GM19043 (cell line): ENCODE measurements around the gene MUC5AC.

Experiments used
- ATAC-seq: cut with Tn5 transposase; IDR thresholded peaks from one replicate; pipeline ENCODE4 v1.9.1; 2021; ENCODE audit warnings: low read depth; ENCODE audit not compliant: unreplicated experiment

MUC5AC gene

DNA sequence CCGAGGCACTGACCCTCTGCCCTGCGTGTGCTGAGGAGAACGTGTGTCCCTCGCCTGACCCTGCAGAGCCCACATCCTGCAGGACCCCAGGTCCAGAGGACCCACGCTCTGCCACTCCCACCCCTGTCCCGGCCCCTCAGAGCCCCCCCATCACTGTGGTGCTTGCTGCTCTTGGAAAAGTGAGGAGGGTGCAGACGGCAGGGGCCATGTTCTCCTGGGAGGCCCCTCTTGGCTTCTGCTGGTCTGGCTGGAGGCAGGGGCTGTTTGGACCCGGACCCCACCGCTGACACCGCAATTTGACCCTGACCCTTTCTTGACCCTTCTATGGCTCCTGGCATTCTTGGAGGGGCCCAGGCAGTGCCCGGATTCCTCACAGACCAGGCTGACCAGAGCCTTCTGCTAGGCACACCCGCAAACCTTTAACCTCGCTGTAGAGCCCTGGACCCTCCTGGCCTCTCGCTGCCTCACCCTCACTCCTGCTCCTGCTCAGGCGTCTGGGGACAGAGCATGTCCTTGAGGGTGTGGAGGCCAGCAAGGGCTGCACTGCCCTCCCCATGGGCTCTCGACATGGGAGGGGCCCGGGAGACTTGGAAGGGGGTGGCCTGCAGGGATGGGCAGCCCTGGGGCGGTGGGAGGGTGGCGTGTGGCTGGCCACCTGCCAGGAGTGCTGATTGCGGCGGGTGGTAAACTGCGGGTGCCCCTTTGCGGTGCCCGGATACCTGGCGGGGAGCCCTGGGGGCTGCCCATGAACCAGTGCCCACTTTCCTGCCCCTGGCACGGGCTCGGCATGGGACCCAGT, 37.0 kb upstream of the MUC5AC start:
- no peak for ATAC-seq

DNA sequence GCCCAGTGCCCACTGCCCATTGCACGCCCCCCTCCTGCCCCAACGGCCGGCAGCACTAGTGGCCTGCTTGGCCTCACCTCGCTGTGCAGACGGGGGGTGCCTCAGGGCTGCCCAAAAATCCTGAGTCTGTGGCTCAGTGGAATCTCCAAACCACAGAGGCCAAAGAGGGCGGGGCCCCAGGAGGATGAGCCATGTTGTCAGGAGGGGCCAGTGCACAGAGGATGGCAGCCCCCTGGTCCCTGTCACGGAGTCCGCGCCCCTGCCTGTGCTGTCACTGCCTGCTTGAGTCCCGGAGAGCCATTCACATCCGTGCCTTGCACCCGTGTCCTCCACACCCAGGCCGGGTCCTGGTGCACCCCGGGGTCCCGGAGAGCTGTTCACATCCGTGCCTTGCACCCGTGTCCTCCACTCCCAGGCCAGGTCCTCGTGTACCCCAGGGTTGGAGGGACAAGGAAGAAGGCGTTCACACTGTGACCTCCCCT, 36.4 kb upstream of the MUC5AC start:
- ATAC-seq, result no peak

DNA sequence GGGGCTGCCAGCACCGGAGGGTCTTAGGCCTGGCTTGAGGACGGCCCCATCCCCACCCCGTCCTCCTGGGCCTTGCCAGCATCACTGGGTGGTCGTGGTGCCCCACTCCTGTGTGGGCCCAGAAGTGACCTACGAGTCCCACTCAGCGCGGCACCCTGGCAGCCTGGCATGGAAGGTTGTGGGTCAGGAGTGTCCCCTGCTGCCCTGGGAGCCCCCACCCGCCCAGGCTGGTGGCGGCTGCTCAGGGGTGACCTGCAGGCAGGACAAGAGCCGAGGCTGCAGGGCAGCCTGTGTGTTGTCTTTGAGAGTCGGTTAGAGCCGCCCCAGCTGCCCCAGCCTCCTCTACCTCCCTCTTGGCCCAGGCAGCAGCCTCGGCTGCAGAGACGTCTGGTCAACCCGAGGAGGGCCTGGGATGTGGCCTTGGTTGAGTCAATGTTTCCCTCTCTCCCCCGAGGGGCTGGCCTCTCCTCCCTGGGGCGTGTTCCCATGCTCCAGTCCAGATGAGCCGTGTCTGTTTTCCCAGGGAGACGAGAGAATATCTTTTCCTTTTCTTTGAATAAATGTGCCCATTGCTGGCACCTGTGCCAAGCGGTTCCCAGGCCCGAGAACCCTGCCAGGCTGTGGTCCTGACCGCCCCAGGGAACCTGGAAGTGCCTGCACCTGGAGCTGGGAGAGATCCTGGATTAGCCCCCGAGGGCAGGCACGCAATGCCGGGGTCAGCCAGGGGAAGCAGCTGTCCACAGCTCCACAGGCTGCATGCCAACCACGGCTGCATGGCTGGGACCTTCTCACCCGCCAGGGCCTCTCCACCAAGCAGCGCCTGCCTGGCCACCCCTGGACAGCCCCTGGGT, 35.7 kb upstream of the MUC5AC start:
- no peak for ATAC-seq

DNA sequence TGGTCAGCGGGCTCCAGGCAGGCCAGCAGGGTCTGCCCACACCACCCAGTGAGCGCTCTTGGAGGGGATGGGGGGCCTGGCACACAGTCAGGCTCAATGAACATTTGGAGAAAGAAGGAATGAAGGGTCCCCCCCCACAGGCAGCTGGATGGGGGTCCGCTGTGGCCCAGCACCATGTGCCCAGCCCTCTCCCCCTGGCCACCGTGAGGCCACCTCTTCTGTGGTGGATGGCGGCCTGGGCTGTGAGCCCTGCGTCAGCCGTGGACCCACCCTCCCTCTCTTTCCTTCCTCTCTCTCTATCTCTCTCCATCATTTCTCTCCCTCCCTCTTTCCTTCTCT, 35.1 kb upstream of the MUC5AC start:
- no peak for ATAC-seq

DNA sequence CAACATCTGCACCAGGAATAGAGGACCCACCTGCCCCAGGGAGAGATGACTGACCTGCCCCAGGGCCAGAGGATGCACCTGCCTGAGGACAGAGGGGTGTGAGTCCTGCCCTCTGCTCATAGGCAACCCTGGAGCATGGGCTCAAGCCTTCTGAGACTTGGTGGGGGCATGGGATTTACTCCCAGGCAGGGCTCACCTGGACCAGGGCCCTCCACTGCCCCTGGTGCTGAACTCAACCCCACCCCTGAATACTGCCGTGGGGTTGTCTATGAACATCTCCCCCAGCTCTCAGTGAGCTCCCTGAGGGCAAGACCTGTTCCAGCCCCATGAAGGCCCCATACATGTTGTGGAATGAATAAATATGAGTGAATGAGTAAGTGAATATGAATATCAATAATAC, 33.8 kb upstream of the MUC5AC start:
- ATAC-seq, result no peak

DNA sequence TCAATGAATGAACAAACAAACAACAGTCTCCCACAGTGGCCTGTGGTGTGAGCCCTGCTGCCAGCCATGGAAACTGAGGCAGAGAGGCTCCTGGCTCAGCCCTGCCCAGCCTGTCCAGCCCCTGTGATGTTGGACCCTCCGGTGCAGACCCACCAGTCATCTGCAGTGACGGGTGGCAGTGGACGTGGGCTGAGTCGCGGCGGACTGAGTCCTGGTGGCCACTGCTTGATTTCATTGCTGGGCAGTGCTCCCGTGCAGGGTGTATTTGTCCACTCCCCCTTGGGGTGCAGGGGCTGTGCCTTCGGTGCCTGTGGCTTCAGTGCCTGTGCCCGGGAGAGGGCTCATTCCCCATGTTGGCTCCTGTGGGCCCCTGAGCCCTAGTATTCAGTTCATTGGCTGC, 31.9 kb upstream of the MUC5AC start:
- ATAC-seq, result no peak

DNA sequence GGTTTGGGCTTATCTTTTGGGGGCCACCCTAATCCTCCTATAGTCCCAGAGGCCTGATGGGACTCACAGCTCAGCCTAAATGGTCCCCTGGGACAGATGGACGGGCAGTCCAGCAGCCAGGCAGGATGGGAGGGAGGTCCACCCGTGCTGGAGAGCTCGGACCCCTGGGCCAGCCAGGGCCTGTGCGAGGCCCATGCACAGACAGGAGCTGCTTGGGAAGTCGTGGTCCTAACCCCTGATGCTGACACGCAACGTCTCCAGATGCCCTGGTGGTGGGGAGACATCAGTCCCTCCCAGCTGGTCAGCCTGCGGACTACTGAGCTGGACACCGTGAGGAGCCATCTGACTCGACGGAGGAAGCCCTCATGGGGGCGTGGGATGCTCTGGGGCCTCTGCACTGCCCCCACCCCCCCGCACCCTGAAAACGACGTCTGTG, 31.2 kb upstream of the MUC5AC start:
- no peak for ATAC-seq

DNA sequence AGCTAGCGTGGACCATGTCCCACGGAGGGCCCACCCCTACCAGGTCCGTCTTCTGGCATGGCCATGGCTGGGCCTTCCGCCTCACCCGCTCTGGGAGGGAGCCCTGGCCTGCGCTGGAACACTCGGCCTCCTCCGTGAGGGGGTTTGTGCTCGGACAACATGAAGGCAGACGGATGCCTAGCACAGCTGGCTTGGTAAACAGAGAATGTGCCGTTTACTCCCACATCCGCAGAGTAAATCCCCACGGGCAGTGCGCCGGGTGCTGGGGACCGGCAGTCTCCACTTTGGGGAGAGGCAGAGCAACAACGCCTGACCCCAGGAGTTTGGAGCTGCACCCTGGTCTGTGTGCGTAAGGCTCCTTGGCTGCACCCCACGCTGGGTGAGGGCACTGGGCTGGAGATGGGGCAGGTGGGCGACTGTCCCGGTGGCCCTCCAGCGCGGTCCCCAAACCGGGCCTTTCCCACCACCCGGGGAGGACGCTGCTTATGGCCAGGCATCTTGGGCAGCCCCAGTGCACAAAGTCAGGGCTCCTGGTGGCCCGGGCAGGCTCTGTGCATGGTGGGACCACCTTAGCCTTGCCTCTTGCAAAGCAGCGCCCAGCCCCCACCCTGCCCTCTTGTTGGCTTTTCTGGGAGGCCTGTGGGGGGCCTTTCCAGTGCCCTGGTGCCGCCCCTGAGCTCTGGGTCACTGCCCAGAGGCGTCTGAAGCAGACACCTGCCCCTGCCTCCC, 30.7 kb upstream of the MUC5AC start:
- ATAC-seq, result no peak

DNA sequence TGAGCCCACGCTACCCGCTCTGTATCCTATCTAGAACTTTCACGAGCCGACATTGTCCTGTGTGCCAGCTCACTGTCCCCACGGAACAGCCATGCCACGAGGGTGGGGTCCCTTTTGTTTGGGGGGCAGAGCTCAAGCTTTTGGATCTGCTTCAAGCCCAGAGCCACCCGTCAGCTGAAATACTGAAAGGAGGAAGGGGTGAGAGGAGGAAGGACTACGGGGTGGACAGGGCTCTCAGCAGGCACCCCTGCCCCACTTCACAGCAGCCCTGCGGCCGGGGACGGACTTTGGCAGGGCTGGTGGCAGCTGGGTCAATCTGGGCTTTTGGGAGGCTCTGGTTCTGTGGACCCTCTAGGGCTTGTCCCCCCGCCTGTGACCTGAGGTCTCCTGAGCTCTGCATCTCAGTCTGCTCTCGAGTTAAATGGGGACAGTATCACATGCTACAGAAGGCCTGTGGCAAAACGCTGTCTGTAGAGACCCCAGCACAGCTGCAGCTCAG, 30.0 kb upstream of the MUC5AC start:
- ATAC-seq, result no peak

DNA sequence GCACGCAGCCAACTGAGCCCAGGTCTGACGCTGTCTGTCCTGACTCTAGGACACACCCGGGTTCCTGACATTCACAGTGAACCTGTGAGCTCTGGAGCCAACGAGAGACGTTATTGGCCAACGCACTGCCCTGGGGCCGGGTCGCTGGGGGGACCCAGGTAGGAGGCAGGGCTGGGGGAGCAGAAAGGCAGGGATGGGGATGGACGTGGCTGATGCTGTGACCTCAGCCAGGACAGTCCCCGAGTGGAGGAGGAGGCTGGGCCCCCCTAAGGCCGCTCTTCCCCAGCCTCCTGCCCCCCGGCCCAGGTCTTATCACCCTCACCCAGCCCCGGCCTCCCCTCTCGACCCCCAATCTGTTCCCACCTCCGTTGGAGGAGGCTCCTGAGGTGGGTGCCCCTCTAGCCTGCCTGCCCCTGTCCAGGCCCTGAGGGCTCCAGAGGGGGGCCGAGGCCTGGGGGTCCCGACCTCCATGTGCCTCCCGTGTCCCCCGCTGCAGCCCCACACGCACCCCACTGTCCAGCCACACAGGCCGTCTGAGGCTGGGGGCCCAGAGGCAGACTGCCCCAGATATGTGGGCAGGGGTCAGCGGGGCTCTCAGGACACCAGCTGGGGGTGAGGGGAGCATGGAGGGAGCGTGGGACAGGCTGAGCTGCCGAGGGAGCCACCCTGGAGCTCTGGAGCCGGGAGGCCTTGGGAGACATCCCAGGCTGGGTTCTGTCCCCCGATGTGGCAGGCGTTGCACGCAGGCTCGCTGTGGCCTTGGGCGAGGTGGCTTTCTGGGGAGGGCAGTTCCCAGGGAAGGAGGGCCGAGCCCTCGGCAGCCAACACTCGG, 29.2 kb upstream of the MUC5AC start:
- ATAC-seq, result no peak

DNA sequence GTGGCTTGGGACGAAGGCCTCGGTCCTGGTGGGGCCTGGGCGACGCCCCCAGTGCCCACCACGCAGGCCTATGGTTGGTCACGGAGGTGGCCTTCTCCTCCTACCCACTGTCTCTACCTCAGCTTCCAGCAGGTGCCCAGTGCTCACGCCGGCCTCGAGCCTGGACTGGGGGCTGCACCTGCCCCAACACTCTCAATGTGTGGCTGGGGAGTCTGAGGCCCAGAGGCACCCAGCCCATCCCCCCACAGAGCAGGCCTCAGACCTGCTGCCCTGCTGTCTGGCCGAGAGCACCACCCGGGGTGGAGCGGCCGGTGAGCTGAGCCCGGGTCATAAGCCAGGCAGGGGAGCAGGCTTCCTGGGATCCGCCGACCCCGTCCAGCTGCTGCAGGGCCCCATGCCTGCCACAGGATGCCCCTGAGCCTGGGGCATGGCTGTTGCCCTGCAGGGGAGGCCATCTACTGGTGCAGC, 28.6 kb upstream of the MUC5AC start:
- ATAC-seq, result no peak

DNA sequence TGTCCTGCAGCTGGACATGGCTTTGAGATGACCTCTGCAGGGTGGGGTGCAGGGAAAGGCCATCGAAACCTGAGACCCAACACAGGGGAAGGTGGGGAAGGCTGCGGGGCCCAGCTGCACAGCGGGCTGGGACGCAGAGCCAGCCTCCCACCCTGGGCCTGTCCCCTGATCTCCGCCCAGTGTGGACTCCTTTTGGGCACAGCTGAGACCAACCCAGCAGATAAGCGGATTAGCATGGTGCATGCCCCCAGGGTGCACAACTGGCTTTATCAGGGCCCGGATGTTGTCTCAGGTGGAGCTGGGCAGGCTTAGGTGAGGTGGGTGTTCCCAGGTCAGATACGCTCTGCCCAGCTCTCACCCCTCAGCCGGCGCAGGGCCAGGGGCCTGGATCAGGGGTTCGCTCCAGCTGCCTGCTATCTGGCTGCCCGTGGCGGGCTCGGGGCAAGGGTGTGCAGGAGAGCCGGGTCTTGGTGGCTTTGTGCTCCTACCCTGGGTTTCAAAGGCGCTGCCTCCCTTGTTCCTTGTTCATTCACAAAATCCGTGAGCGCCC, 28.1 kb upstream of the MUC5AC start:
- no peak for ATAC-seq

DNA sequence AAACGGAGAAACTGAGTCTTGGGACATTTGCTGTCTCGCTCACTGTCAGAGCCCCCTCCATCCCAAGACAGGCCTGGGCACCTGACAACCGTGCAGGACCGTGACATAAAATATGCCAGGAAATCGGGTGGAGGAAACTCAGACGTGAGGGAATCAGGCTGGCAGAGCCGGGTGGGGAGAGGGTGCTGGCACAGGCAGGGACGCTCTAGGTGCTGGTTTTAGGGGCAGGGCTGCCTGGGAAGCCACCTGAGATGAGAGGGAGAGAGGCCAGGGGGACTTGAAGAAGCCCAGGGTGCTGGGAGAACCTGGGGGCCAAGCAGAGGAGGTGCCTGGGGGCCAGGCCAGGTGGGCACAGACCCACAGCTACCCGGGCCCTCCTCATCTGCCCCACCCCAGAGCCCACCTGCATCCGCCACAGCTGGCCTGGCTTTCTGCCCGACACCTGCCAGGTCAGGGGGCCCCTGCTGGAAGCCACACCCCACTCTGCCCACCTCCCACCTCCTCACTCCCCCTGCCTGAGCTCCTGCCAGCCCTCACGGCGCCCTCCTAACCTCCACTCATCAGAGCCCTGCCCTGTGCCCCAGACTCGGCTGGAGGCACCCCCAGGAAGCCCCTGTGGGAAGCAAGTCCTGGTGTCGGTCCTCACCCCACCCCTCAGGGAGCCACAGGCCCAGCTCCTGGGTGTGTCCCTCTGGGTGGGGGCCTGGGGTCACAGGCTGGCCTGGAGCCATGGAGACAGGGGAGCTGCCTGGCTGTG, 27.3 kb upstream of the MUC5AC start:
- no peak for ATAC-seq

DNA sequence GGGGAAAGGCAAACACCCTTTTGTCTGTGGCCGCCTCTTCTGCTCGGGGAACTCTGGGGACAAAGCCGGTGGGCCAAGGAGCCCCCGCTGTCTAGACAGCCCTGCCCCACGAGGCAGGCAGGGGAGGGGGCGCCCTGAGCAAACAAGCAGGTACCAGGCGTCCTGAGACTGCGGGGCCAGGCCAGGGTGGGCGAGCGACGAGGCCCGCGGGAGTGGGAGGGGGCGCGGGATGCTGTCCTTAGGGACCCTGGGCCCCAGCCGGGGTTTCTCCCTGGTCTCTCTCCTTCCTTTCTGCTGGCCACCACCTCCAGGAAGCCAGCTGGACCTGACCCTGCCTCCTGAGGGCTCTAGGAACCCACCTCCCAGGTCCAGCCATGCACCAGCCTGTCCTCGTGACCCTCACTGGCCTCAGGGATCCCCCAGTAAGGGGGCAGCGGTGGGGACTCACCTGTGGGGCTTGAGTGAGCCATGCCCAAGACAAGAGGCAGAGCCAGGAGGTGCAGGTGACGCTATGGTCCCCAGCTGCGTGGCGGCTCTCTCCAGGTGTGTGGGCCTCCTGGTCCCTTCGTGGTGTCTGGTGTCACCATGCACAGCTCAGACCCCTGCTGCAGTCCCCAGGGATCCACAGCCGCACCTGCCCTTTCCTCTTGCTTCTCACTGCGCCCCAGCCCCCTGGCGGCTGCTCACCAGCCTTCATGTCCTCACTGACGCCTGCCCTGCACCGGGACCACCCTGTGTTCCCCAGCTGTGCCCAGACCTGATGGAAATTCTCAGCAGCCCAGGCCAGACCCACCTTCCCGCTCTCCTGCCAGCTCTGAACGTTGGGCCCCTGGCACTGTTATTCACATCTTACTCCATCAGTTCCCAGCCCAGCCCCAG, 26.5 kb upstream of the MUC5AC start:
- ATAC-seq, result no peak

DNA sequence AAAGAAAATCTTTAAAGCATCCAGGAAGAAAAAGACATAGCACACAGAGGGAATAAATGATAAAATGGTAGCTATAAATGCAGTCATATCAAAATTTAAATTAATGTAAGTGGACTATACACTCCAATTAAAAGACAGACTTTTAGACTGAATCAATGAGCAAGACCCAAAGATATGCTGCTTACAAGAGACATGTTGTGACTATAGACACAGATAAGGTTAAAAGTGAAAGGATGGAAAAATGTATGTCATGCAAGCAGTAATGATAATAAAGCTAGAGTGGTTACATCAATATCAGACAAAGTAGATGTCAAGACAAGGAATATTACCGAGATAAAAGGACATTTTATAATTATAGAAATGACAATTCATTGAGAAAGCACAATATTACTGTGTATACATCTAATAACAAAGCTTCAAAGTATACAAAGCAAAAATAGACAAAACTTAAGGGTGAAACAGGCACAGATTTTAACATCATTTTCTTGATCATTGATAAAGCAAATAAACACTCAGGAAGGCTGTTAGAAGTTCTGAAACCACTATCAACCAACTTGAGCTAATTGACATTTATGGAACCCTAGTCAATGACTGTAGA, 22.8 kb upstream of the MUC5AC start:
- ATAC-seq, result no peak

DNA sequence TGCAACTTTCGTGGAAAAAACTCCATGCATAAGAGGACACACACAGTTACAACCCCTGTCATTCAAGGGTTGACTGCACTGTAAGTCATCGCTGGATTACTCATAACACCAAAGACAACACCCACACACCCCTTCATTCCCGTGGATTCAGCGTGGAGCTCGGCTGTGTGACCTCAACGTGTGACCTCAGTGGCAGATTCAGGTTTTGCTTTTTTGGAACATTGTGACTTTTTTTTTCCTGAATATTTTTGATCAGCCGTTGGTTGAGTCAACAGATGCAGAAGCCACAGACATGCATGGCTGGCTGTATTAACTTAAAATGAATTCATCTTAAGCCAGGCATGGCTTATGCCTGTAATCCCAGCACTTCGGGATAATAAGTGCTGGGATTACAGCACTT, 19.7 kb upstream of the MUC5AC start:
- ATAC-seq, result no peak

DNA sequence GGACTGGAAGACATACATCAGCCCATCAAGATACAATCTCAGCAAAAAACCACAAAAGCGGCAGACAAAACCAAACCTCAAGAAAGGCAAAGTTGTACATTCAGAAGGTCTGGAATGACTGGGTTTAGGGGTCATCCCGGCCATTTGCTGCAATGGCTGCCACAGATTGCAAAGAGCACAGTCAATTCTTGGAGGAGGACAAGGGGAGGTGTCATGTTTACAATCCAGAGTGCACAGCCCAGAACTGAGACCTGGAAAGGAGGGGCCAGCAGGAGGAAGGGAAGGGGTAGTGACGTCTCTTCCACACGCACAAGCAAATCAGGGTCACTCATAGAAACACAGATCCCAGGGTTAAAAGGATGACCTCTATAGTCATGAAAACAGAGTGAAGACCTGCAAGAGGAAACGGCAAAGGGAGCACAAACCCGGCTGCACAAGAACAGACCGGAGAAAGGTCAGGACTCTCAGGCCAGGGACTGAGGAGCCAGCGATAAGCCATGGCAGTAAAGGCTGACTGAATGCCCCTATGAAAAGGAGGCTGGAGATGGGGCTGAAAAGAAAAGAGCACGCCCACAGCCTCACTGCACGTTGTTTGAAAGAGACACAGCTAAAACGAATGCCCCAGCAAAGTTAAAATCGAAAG, 18.2 kb upstream of the MUC5AC start:
- ATAC-seq, result no peak
